Activated T-helper 2 cell treated with anti-CD3 and anti-CD28 coated beads, Interferon-gamma antibody, Interleukin-2, Interleukin-4, amounts not matched to agents 10 μg/mL and 5 μg/mL and 100 μg/mL, durations not matched to agents 14 hours and 24 hours and 36 hours (primary cell): ENCODE results near the gene SLC25A13. TPM values are rescaled to one million over a fixed set of nuclear protein-coding genes. Genes with fewer than 3 reads are reported as not detected.

Experiments used
- DNase-seq: peaks from one replicate; pipeline ENCODE4 v3.0.0; 2021; ENCODE audit warnings: low spot score
- H3K27ac Mint-ChIP-seq: one replicate; pipeline ENCODE4 v1.8.0; 2021; ENCODE audit warnings: mixed read lengths
- H3K27me3 Mint-ChIP-seq: one replicate; pipeline ENCODE4 v1.8.0; 2021; ENCODE audit warnings: low read depth, mixed read lengths
- H3K36me3 Mint-ChIP-seq: one replicate; pipeline ENCODE4 v1.8.0; 2021; ENCODE audit warnings: low read depth, mixed read lengths
- H3K4me1 Mint-ChIP-seq: one replicate; pipeline ENCODE4 v1.8.0; 2021; ENCODE audit warnings: low read depth, mixed read lengths
- H3K4me3 Mint-ChIP-seq: one replicate; pipeline ENCODE4 v1.8.0; 2021; ENCODE audit warnings: low read depth, mild to moderate bottlenecking, moderate library complexity, mixed read lengths
- H3K9me3 Mint-ChIP-seq: one replicate; pipeline ENCODE4 v1.8.0; 2021; ENCODE audit warnings: mixed read lengths
- intact Hi-C: fragments of 100-400 bp; cut with micrococcal nuclease; formaldehyde crosslinking; loops from one replicate; pipeline ENCODE4 v1.15.1; 2023
- total RNA-seq: library from RNA; stranded (reverse); gene quantifications from 2 replicates; pipeline ENCODE4 v1.2.3, GENCODE V29; 2022

SLC25A13 gene
- total RNA-seq, 1 donor from 2014 or later, result 28.8 TPM

DNA sequence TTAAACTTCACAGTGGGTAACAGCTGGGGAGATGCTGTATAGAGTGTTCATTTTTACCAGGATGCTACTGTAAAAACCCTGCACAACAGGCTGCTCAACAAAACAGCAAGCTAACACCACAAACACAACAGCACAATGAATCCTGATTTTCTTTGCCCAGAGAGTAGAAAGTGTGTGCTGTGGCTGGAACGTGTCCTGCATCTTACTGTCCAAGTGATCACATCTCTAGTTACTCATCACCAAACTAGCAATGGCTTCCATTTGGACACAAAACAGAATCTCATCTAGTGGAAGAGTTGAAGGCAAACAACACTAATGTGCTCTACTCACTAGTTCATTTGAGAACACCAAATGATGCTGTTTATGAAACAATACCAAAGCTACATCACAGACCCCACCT lies 121.2 kb downstream of the SLC25A13 start:
- Mint-ChIP-seq H3K9me3 (no peaks in the 10 kb centered on the region), H3K4me1 (no peaks in the 10 kb centered on the region), H3K27ac (no peak overlapping the region), H3K36me3 (peaks cover 8% of the 10 kb centered on the region), H3K27me3 (no peaks in the 10 kb centered on the region), H3K4me3 (no peak overlapping the region)
- intact Hi-C loops, result no loop called here
- DNase-seq, result no peak

- Mint-ChIP-seq H3K27ac (no peak overlapping the region), H3K4me3 (no peak overlapping the region), H3K36me3 (peaks cover 8% of the 10 kb centered on the region), H3K9me3 (no peaks in the 10 kb centered on the region), H3K27me3 (no peaks in the 10 kb centered on the region), H3K4me1 (no peaks in the 10 kb centered on the region)
- intact Hi-C loops, result no loop called here
- DNase-seq, result no peak
These were observed 122.5 kb downstream of the SLC25A13 start for GRCh38 chr7:96199421-96199820.

DNA sequence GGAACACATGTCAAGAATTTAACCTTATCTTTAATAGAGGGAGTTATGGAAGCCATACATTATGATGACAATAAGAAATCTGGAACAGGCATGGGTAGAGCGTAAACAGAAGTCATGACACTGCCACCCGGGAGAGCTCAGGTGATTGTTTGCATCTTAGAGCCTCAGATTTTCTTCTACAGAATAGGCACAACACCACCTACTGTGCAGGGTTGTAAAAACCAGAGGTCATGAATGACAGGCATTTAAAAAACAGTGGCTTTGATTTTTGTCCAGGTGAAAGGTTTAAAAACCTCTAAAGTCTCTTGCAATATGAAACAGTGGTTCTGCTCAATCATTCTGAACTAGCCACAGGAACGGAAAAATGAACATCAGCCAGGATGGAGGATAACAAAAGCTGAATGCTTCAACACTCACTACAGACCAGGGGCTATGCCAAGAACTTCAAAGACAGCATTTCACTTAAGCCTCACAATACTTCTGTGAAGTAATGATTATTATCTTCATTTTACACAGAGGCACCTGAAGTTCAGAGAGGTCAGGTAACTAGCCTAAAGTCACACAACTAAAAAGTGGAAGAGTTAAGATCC lies 123.8 kb downstream of the SLC25A13 start:
- peaks cover 14% of the 10 kb centered on the region for H3K36me3 Mint-ChIP-seq
- no peaks in the 10 kb centered on the region for H3K4me1 Mint-ChIP-seq
- H3K27ac Mint-ChIP-seq, result no peak overlapping the region

GRCh38 chr7:96196676-96197075 lies 125.2 kb downstream of the SLC25A13 start:
- no peak for DNase-seq
- Mint-ChIP-seq H3K36me3 (peaks cover 13% of the 10 kb centered on the region), H3K27ac (no peak overlapping the region), H3K4me3 (no peak overlapping the region), H3K27me3 (no peaks in the 10 kb centered on the region), H3K9me3 (no peaks in the 10 kb centered on the region), H3K4me1 (no peaks in the 10 kb centered on the region)
- intact Hi-C loops, result no loop called here

More for the DNA sequence above, 123.8 kb downstream of the SLC25A13 start:
- no peak for DNase-seq
- no peaks in the 10 kb centered on the region for H3K27me3 Mint-ChIP-seq
- intact Hi-C loops, result no loop called here
- H3K9me3 Mint-ChIP-seq, result no peaks in the 10 kb centered on the region
- H3K4me3 Mint-ChIP-seq, result no peak overlapping the region

DNA sequence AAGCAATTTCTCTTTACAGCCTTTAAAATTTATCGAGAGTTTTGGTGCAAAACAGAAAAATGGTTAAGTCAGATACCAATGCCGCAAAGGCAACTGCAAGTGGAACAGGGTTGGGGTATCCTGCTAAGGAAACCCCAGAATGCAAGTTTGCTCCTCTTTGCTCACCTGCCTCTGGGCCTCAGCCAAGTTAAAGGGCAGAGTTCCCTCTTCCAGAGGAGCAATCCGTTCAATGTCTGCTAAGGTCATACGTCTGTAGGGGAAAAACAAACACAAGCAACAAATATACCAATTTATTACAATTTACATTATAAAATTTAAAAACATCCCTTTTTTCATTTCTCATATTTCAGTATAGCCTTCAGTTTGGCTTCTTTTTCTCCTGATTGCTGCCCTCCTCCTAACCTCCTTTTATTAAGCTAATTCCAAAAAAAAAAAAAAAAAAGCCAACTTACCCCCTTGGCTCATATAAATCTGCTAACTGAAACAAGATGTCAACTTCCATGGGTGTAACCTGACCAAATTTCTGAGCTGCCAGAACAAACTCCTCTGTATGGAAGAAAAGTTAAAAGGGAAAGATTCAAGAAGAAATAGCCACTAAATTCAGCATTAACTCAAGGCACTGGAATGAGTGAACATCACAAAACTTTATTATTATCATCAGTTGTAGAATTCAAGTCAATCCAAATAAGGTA lies 132.6 kb downstream of the SLC25A13 start:
- Mint-ChIP-seq H3K27ac (no peak overlapping the region), H3K36me3 (peaks cover 44% of the 10 kb centered on the region), H3K9me3 (no peaks in the 10 kb centered on the region), H3K27me3 (no peaks in the 10 kb centered on the region), H3K4me3 (no peak overlapping the region), H3K4me1 (no peaks in the 10 kb centered on the region)
- DNase-seq, result no peak
- intact Hi-C loops, result no loop called here

DNA sequence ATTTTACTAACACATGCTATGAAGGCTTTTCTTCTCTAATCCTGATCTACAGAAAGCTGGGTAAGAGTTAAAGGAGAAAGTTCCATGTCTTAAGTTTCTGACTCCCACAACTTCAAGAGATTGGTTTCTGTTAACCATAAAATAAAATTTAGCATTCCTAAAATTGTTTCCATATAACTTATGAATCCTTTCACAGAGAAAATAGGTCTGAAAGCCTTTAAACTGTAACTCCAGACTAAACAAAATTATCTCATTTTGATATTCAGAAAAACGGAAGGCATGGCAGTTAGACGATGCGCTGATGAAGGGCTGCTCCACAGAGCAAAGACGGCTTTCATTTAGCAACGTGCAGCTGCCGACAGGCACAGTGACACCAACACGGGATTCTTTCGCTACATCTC lies 133.3 kb downstream of the SLC25A13 start:
- no peak overlapping the region for H3K4me3 Mint-ChIP-seq
- intact Hi-C loops, result no loop called here
- H3K36me3 Mint-ChIP-seq, result peaks cover 42% of the 10 kb centered on the region

DNA sequence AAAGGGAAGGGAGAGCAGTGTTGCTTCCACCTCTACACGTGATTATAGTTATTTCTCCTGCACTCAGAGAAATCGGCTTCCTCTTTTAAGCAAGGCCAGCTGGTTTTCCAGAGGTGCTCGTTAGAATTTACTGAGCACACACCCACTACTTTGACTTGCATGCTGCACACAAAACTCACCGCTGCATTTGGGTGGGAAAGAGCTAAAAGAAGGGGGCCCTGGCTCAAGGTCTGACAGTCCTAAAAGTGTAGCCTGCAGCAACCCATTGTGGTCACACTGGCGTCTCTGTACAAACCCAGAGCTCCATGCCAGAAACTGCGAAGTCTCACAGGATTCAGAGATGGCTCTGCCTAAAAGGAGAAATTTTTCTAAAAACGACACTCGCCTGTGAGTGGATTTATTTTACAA lies 133.7 kb downstream of the SLC25A13 start:
- intact Hi-C loops, result no loop called here
- H3K4me3 Mint-ChIP-seq, result no peak overlapping the region
- H3K4me1 Mint-ChIP-seq, result no peaks in the 10 kb centered on the region
- no peak for DNase-seq
- peaks cover 42% of the 10 kb centered on the region for H3K36me3 Mint-ChIP-seq
- no peaks in the 10 kb centered on the region for H3K27me3 Mint-ChIP-seq
- H3K9me3 Mint-ChIP-seq, result no peaks in the 10 kb centered on the region
- no peak overlapping the region for H3K27ac Mint-ChIP-seq

More for the DNA sequence above, 133.3 kb downstream of the SLC25A13 start:
- H3K27me3 Mint-ChIP-seq, result no peaks in the 10 kb centered on the region
- no peaks in the 10 kb centered on the region for H3K9me3 Mint-ChIP-seq
- H3K27ac Mint-ChIP-seq, result no peak overlapping the region
- H3K4me1 Mint-ChIP-seq, result no peaks in the 10 kb centered on the region
- no peak for DNase-seq

DNA sequence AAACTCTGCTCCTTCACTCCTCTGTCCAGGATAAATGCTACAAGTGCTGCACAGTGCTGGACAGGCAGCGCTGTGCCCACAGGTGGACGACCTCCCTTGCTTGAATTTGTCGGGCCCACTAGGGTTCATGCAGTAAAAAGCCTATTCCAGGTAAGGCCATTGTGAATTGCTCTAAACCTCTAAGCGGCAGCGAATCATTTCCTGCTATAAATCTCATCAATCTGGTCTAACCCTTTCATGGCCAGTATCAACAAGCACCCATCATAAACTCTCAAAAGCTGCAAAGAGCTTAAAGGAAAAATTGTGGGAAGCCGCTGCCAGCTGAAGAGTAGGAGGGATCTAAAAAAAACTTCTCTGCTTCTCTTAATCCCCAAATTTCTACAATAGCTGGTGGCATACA lies 134.2 kb downstream of the SLC25A13 start:
- H3K4me3 Mint-ChIP-seq, result no peak overlapping the region
- H3K27ac Mint-ChIP-seq, result no peak overlapping the region
- no peaks in the 10 kb centered on the region for H3K4me1 Mint-ChIP-seq
- peaks cover 46% of the 10 kb centered on the region for H3K36me3 Mint-ChIP-seq
- no peaks in the 10 kb centered on the region for H3K27me3 Mint-ChIP-seq
- no peak for DNase-seq
- intact Hi-C loops, result no loop called here
- H3K9me3 Mint-ChIP-seq, result no peaks in the 10 kb centered on the region

- Mint-ChIP-seq H3K4me3 (no peak overlapping the region), H3K27me3 (no peaks in the 10 kb centered on the region), H3K9me3 (no peaks in the 10 kb centered on the region), H3K27ac (no peak overlapping the region), H3K36me3 (peaks cover 35% of the 10 kb centered on the region), H3K4me1 (no peaks in the 10 kb centered on the region)
- intact Hi-C loops, result no loop called here
- DNase-seq, result no peak
These were observed 137.1 kb downstream of the SLC25A13 start for GRCh38 chr7:96184783-96185182.

DNA sequence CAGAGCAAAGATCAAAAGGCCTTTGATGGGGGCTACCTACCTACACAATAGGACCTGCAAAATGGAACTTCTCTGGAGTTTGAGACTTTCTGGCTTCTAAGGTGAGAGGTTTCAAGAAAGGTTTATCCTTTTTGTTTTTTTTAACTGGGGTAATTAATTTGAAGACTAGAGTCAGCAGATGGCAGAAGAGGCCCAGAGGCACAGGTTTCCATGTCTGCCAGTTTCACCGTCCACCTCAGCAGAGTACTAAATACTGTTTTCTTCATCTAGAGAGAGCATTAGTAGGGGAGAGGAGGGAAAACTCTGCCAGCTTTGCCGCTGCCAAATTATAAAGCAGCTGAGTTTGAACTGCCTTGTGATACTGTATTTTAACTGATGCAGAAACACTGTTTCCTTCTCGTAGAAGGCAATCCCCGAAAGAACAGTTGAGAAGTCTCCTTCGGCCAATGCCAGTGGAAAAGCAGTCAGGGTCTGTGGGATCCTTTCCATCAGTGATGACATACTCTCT lies 138.7 kb downstream of the SLC25A13 start:
- DNase-seq, result no peak
- Mint-ChIP-seq H3K36me3 (peaks cover 27% of the 10 kb centered on the region), H3K27me3 (no peaks in the 10 kb centered on the region), H3K4me1 (no peaks in the 10 kb centered on the region), H3K4me3 (no peak overlapping the region), H3K27ac (no peak overlapping the region), H3K9me3 (no peaks in the 10 kb centered on the region)
- intact Hi-C loops, result no loop called here

DNA sequence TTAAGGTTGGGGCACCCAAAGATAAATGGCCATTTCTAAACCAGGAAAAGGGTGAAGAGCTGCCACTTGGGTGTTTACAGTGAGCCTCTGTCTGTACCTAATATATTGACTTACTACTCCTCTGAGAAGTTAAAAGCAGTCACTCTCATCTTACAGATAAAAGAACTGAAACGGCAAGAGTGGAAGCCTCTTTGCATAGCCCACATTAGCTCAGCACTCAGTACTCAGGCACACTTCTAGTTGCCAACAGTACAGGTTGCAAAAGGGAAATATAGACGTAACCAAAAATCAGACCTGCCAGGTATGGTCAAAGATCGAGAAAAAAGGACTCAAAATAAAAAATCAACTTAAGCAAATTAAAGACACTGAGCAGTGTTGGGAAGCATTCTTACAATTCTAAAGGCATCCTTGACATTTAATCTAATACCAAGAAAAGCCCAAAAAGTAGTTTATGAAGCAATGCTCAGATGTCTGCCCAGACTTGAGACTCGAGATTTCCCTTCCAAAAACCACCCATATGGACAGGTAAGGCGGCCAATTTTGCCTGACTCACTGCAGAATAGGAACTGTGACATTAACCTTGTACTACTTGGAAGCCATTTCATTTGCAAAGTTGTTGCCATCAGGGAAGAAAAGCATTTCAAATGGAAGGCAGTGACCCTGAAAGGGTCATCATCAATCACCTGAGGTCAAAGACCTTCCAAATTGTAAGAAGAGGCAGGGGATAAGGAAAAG lies 139.3 kb downstream of the SLC25A13 start:
- Mint-ChIP-seq H3K36me3 (peaks cover 23% of the 10 kb centered on the region), H3K27me3 (no peaks in the 10 kb centered on the region), H3K4me3 (no peak overlapping the region), H3K9me3 (no peaks in the 10 kb centered on the region), H3K27ac (no peak overlapping the region), H3K4me1 (no peaks in the 10 kb centered on the region)
- no peak for DNase-seq
- intact Hi-C loops, result no loop called here

DNA sequence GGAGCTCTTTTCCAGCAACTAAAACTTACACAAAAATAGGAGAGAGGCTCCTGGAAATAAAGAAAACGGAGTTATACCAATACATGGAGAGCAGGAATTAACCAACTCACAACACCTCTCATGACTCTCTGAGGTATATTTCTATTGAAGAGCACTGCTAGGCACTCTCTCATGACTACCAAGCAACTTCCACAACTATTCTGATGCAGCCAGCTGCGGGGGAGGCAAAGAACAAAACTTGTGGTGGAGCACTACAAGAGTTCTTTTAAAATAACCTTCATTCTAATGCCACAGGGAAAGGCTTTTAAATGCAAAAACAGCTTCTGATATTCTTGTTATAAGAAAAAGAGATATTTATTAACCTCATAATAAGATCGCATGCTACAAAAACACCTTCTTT lies 140.7 kb downstream of the SLC25A13 start:
- intact Hi-C loops, result no loop called here
- H3K4me3 Mint-ChIP-seq, result no peak overlapping the region
- H3K4me1 Mint-ChIP-seq, result no peaks in the 10 kb centered on the region
- no peaks in the 10 kb centered on the region for H3K27me3 Mint-ChIP-seq
- H3K9me3 Mint-ChIP-seq, result no peaks in the 10 kb centered on the region
- H3K27ac Mint-ChIP-seq, result no peak overlapping the region
- no peak for DNase-seq
- peaks cover 19% of the 10 kb centered on the region for H3K36me3 Mint-ChIP-seq

GRCh38 chr7:96179837-96180236 lies 142.1 kb downstream of the SLC25A13 start:
- Mint-ChIP-seq H3K36me3 (peaks cover 19% of the 10 kb centered on the region), H3K4me1 (no peaks in the 10 kb centered on the region), H3K9me3 (no peaks in the 10 kb centered on the region), H3K4me3 (no peak overlapping the region), H3K27ac (no peak overlapping the region), H3K27me3 (no peaks in the 10 kb centered on the region)
- intact Hi-C loops, result no loop called here
- no peak for DNase-seq
